Left lung (tissue), 10 donors: ENCODE data around the gene DKK3. TPM values are rescaled to one million over a fixed set of nuclear protein-coding genes. Genes with fewer than 3 reads are reported as not detected.
A peak's percentile ranks its signal among the peaks of the same experiment; 100 is the strongest.

Source experiments
- ATAC-seq: fragments of 200-7000 bp; cut with Tn5 transposase; one replicate; pipeline ENCODE4 v1.9.1; 2020; ENCODE audit warnings: moderate library complexity
- DNase-seq, 4 donors: peaks; one replicate each; pipeline ENCODE4 v3.0.0-alpha.2; 2013 to 2020
- H3K27ac ChIP-seq, 2 donors: fragments of 200-600 bp; sonication (generic) in 1 of 2; one replicate each; pipeline versions ENCODE4 v1.5.0 to v1.8.0; 2020 to 2021
- H3K27me3 ChIP-seq, 2 donors: fragments of 200-600 bp; sonication (generic) in 1 of 2; one replicate each; pipeline versions ENCODE4 v1.5.0 to v1.8.0; 2020 to 2021
- H3K36me3 ChIP-seq, 2 donors: fragments of 200-600 bp; sonication (generic) in 1 of 2; one replicate each; pipeline versions ENCODE4 v1.5.0 to v1.8.0; 2020 to 2021
- H3K4me1 ChIP-seq, 2 donors: fragments of 200-600 bp; one replicate each; pipeline ENCODE4 v1.8.0; 2021
- H3K4me3 ChIP-seq, 2 donors: fragments of 200-600 bp; sonication (generic) in 1 of 2; one replicate each; pipeline versions ENCODE4 v1.5.0 to v1.8.0; 2020 to 2021; ENCODE audit warnings: mild to moderate bottlenecking in 1 of 2
- H3K9me3 ChIP-seq, 2 donors: fragments of 200-600 bp; sonication (generic) in 1 of 2; one replicate each; pipeline versions ENCODE4 v1.5.0 to v1.8.0; 2020 to 2021
- CTCF ChIP-seq, 2 donors: fragments of 200-600 bp; sonication (generic) in 1 of 2; IDR thresholded peaks; one replicate each; pipeline versions ENCODE4 v1.5.0 to v1.8.0; 2021; ENCODE audit warnings: antibody characterized with exemption in 2 of 2
- intact Hi-C, 2 donors: fragments of 100-400 bp; cut with DNase I; formaldehyde crosslinking; loops; one replicate each; pipeline versions ENCODE4 v1.11.2 to v1.14.2; 2022
- polyA plus RNA-seq, 6 donors: library from polyadenylated mRNA; unstranded; fragments of 120-200 nt; gene quantifications; one replicate each; pipeline ENCODE4 v1.2.1, GENCODE V29; 2013; ENCODE audit not compliant: insufficient read length in 6 of 6
- total RNA-seq, 2 donors: library from RNA; stranded (reverse); fragmentation: NEBNext Ultra II Directional; extraction: Animal tissue kit (Norgen Biotek cat#: 25700); gene quantifications; one replicate each; pipeline ENCODE4 v1.2.1, GENCODE V29; 2021
- donor health status: DM: no; HTN: yes; CAD: no.
- donor health status: DM: no; HTN: no; CAD: no.

DKK3 gene
- total and polyA plus RNA-seq, 8 donors, result 122 to 198 (median 167) TPM

GRCh38 chr11:12031856-12032544 lies 23.6 kb upstream of the DKK3 start:
- no peaks in the 10 kb centered on the region for H3K36me3 ChIP-seq
- H3K9me3 ChIP-seq, result no peaks in the 10 kb centered on the region
- no peaks in the 10 kb centered on the region for H3K27me3 ChIP-seq
- no peak for TF ChIP-seq CTCF (IDR thresholded peaks at IDR 0.05)
- ATAC-seq (no peak), DNase-seq (no peak)
- H3K27ac ChIP-seq, result no peak overlapping the region
- no peaks in the 10 kb centered on the region for H3K4me1 ChIP-seq
- no peak overlapping the region for H3K4me3 ChIP-seq
- intact Hi-C loops, result no loop called here

- DNase-seq (no peak), ATAC-seq (peak; percentile 66)
- no peak for TF ChIP-seq CTCF (IDR thresholded peaks at IDR 0.05)
- no peaks in the 10 kb centered on the region for H3K9me3 ChIP-seq
- H3K27ac ChIP-seq, result no peak overlapping the region
- H3K36me3 ChIP-seq, result no peaks in the 10 kb centered on the region
- no peaks in the 10 kb centered on the region for H3K27me3 ChIP-seq
- H3K4me1 ChIP-seq, result no peaks in the 10 kb centered on the region
- intact Hi-C loops, result no loop called here
- H3K4me3 ChIP-seq, result no peak overlapping the region
These were observed 21.4 kb upstream of the DKK3 start for GRCh38 chr11:12029738-12030363.

GRCh38 chr11:12029119-12029518 lies 20.7 kb upstream of the DKK3 start:
- no peaks in the 10 kb centered on the region for H3K36me3 ChIP-seq
- H3K9me3 ChIP-seq, result peaks cover 0 to 5% of the 10 kb centered on the region in 2 donors
- ATAC-seq (no peak), DNase-seq (no peak)
- no peak overlapping the region for H3K4me3 ChIP-seq
- no peaks in the 10 kb centered on the region for H3K27me3 ChIP-seq
- TF ChIP-seq CTCF (IDR thresholded peaks at IDR 0.05), result no peak
- intact Hi-C loops, result no loop called here
- no peaks in the 10 kb centered on the region for H3K4me1 ChIP-seq
- H3K27ac ChIP-seq, result no peak overlapping the region

GRCh38 chr11:12028303-12028702 lies 19.9 kb upstream of the DKK3 start:
- Histone ChIP-seq H3K4me1 (no peaks in the 10 kb centered on the region), H3K9me3 (peaks cover 0 to 5% of the 10 kb centered on the region in 2 donors), H3K36me3 (no peaks in the 10 kb centered on the region), H3K27ac (no peak overlapping the region), H3K4me3 (no peak overlapping the region), H3K27me3 (no peaks in the 10 kb centered on the region)
- no peak for DNase-seq
- TF ChIP-seq CTCF (IDR thresholded peaks at IDR 0.05), result no peak
- no peak for ATAC-seq
- intact Hi-C loops, result no loop called here

GRCh38 chr11:12026331-12027211 lies 18.1 kb upstream of the DKK3 start:
- peaks cover 0 to 5% of the 10 kb centered on the region in 2 donors for H3K9me3 ChIP-seq
- H3K36me3 ChIP-seq, result no peaks in the 10 kb centered on the region
- no peak for TF ChIP-seq CTCF (IDR thresholded peaks at IDR 0.05)
- no peak overlapping the region for H3K27ac ChIP-seq
- H3K4me3 ChIP-seq, result no peak overlapping the region
- no peak for DNase-seq
- H3K4me1 ChIP-seq, result no peaks in the 10 kb centered on the region
- intact Hi-C loops, result no loop called here
- peak; percentile 38 for ATAC-seq
- no peaks in the 10 kb centered on the region for H3K27me3 ChIP-seq
